GM12878 (cell line): ENCODE data around the gene MRPL39.

Source experiments
- CBX3 ChIP-seq: fragments of 200-600 bp; sonication (generic); IDR thresholded peaks from 2 replicates; pipeline ENCODE4 v1.6.1; 2016; ENCODE audit warnings: low read depth, borderline replicate concordance
- CHD2 ChIP-seq: IDR thresholded peaks from 2 replicates; pipeline ENCODE4 v1.6.1; 2011; ENCODE audit warnings: low read depth, low read length, improper control_type of control experiment, borderline replicate concordance
- E2F4 ChIP-seq: IDR thresholded peaks from 2 replicates; pipeline ENCODE4 v1.6.1; 2012; ENCODE audit warnings: low read depth, low read length, improper control_type of control experiment
- ELK1 ChIP-seq: IDR thresholded peaks from 2 replicates; pipeline ENCODE4 v1.6.1; 2012; ENCODE audit warnings: low read depth, low read length, improper control_type of control experiment
- ETV6 ChIP-seq, 2 experiments: fragments of 450-650 bp in 1 of 2; IDR thresholded peaks in 1 of 2; conservative IDR thresholded peaks in 1 of 2; 2 replicates each; pipeline ENCODE4 v1.6.1; 2014; ENCODE audit warnings: antibody characterized with exemption in 1 of 2, borderline replicate concordance in 1 of 2, low read depth in 1 of 2, mild to moderate bottlenecking in 1 of 2, moderate library complexity in 1 of 2
- EZH2 ChIP-seq: IDR thresholded peaks from 2 replicates; pipeline ENCODE4 v1.6.1; 2012; ENCODE audit warnings: low read depth, mild to moderate bottlenecking, control low read depth, inconsistent platforms, low read length, borderline replicate concordance; ENCODE audit not compliant: control insufficient read depth
- JUND ChIP-seq: IDR thresholded peaks from 2 replicates; pipeline ENCODE4 v1.6.1; 2012; ENCODE audit warnings: low read depth, mild to moderate bottlenecking, low read length, improper control_type of control experiment, moderate library complexity
- NR2C2 ChIP-seq: IDR thresholded peaks from 2 replicates; pipeline ENCODE4 v1.6.1; 2011; ENCODE audit warnings: borderline replicate concordance, low read depth; ENCODE audit not compliant: control insufficient read depth, insufficient read length
- ZNF274 ChIP-seq: IDR thresholded peaks from one replicate; pipeline ENCODE4 v1.8.0; 2011; ENCODE audit not compliant: insufficient read length, insufficient read depth
- ZSCAN29 ChIP-seq: fragments of 450-650 bp; IDR thresholded peaks from 2 replicates; pipeline ENCODE4 v1.6.1; 2017; ENCODE audit warnings: mild to moderate bottlenecking, moderate library complexity
- TF ChIP-seq, protein P1 (sequence below), 3 experiments: IDR thresholded peaks in 2 of 3; conservative IDR thresholded peaks in 1 of 3; 2 replicates each; pipeline ENCODE4 v1.5.1; 2011; ENCODE audit warnings: low read depth in 3 of 3, low read length in 3 of 3, mild to moderate bottlenecking in 3 of 3, control low read depth in 2 of 3, moderate library complexity in 2 of 3, inconsistent platforms in 1 of 3, mixed read lengths in 1 of 3; ENCODE audit not compliant: control insufficient read depth in 2 of 3, insufficient read depth in 1 of 3; ENCODE audit errors: extremely low read depth in 1 of 3
- TF ChIP-seq, protein P2 (sequence below): fragments of 450-650 bp; formaldehyde crosslinking; IDR thresholded peaks from 2 replicates; pipeline ENCODE4 v1.4.0; 2022; ENCODE audit warnings: mild to moderate bottlenecking, moderate library complexity
- TF ChIP-seq, protein P3 (sequence below): fragments of 150-350 bp; IDR thresholded peaks from 2 replicates; pipeline ENCODE4 v1.6.1; 2016; ENCODE audit warnings: low read depth, low read length

DNA sequence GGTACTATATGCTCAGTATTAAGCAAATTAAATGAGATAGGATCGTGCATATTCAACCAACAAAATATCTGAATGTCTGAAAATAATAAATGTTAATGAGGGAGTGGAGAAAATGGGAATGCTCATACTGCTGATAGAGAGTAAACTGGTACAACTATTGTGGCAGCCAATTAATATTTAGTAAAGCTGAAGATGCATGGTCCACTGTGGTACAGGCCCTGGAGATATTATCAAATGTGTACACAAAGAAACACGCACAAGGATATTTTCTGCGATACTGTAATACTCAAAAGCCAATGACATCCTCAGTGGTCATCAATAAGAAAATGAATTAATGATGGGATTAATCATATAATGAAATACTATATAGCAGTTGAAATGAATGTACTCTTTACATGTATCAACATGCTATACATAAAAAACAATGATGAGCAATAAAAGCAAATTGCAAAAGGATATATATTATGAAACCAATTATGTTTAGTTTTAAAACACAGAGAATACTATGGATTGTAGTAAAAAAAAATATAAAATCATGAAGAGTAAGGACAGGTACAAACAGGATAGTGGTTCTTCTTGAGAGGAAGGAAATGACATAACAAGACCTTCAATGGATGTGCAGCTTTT lies 25.0 kb downstream of the MRPL39 start:
- TF ChIP-seq, protein P1, sequence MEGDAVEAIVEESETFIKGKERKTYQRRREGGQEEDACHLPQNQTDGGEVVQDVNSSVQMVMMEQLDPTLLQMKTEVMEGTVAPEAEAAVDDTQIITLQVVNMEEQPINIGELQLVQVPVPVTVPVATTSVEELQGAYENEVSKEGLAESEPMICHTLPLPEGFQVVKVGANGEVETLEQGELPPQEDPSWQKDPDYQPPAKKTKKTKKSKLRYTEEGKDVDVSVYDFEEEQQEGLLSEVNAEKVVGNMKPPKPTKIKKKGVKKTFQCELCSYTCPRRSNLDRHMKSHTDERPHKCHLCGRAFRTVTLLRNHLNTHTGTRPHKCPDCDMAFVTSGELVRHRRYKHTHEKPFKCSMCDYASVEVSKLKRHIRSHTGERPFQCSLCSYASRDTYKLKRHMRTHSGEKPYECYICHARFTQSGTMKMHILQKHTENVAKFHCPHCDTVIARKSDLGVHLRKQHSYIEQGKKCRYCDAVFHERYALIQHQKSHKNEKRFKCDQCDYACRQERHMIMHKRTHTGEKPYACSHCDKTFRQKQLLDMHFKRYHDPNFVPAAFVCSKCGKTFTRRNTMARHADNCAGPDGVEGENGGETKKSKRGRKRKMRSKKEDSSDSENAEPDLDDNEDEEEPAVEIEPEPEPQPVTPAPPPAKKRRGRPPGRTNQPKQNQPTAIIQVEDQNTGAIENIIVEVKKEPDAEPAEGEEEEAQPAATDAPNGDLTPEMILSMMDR (IDR thresholded peaks at IDR 0.05 in 2 of 3, conservative IDR thresholded peaks at IDR 0.05 in 1 of 3; ENCODE audit: control insufficient read depth in 2 of 3, extremely low read depth in 1 of 3, insufficient read depth in 1 of 3, low read depth in 3 of 3, low read length in 3 of 3), result no peak
- TF ChIP-seq, protein P2, sequence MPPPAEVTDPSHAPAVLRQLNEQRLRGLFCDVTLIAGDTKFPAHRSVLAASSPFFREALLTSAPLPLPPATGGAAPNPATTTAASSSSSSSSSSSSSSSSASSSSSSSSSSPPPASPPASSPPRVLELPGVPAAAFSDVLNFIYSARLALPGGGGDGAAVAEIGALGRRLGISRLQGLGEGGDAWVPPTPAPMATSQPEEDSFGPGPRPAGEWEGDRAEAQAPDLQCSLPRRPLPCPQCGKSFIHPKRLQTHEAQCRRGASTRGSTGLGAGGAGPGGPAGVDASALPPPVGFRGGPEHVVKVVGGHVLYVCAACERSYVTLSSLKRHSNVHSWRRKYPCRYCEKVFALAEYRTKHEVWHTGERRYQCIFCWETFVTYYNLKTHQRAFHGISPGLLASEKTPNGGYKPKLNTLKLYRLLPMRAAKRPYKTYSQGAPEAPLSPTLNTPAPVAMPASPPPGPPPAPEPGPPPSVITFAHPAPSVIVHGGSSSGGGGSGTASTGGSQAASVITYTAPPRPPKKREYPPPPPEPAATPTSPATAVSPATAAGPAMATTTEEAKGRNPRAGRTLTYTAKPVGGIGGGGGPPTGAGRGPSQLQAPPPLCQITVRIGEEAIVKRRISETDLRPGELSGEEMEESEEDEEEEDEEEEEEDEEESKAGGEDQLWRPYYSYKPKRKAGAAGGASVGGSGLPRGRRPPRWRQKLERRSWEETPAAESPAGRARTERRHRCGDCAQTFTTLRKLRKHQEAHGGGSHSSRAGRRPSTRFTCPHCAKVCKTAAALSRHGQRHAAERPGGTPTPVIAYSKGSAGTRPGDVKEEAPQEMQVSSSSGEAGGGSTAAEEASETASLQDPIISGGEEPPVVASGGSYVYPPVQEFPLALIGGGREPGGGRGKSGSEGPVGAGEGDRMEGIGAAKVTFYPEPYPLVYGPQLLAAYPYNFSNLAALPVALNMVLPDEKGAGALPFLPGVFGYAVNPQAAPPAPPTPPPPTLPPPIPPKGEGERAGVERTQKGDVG, result no peak
- no peak for TF ChIP-seq JUND
- no peak for TF ChIP-seq EZH2
- no peak for TF ChIP-seq ZNF274
- TF ChIP-seq, protein P3, sequence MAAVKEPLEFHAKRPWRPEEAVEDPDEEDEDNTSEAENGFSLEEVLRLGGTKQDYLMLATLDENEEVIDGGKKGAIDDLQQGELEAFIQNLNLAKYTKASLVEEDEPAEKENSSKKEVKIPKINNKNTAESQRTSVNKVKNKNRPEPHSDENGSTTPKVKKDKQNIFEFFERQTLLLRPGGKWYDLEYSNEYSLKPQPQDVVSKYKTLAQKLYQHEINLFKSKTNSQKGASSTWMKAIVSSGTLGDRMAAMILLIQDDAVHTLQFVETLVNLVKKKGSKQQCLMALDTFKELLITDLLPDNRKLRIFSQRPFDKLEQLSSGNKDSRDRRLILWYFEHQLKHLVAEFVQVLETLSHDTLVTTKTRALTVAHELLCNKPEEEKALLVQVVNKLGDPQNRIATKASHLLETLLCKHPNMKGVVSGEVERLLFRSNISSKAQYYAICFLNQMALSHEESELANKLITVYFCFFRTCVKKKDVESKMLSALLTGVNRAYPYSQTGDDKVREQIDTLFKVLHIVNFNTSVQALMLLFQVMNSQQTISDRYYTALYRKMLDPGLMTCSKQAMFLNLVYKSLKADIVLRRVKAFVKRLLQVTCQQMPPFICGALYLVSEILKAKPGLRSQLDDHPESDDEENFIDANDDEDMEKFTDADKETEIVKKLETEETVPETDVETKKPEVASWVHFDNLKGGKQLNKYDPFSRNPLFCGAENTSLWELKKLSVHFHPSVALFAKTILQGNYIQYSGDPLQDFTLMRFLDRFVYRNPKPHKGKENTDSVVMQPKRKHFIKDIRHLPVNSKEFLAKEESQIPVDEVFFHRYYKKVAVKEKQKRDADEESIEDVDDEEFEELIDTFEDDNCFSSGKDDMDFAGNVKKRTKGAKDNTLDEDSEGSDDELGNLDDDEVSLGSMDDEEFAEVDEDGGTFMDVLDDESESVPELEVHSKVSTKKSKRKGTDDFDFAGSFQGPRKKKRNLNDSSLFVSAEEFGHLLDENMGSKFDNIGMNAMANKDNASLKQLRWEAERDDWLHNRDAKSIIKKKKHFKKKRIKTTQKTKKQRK, result no peak; the same call in 1 of the 2 replicates
- TF ChIP-seq CBX3, result no peak
- no peak for TF ChIP-seq ETV6 (conservative IDR thresholded peaks at IDR 0.05 in 1 of 2, IDR thresholded peaks at IDR 0.05 in 1 of 2; ENCODE audit: borderline replicate concordance in 1 of 2, low read depth in 1 of 2)
- TF ChIP-seq NR2C2, result no peak
- no peak for TF ChIP-seq E2F4
- no peak for TF ChIP-seq CHD2
- no peak for TF ChIP-seq ELK1
- TF ChIP-seq ZSCAN29, result no peak
